Fibroblast of skin of abdomen (primary cell): ENCODE results near the gene C5.
"Not testable (repeated sequence)": the region's sequence is repeated elsewhere in the genome, so short reads cannot be mapped to it uniquely, and the experiment has no call there.

Source experiments
- DNase-seq: peaks from one replicate; pipeline ENCODE4 v3.0.0-alpha.2; 2013

C5 gene

GRCh38 chr9:121048175-121048574 lies 1.9 kb downstream of the C5 start:
- DNase-seq = no peak

GRCh38 chr9:121038804-121039203 lies 11.3 kb downstream of the C5 start:
- no peak for DNase-seq

GRCh38 chr9:121038362-121038761 lies 11.7 kb downstream of the C5 start:
- DNase-seq = no peak

DNA sequence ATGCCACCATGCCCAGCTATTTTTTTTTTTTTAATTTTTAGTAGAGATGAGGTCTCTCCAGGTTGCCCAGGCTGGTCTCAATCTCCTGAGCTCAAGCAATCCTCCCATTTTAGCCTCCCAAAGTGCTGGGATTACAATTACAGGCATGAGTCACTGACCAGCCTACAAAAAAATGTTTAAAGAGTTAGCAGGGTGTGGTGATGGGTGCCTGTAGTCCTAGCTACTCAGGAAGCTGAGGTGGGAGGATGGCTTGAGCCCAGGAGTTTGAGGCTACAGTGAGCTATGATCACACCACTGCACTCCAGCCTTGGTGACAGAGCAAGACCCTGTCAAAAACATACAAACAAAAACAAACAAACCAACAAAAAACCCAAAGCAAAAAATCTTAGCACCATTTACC lies 14.4 kb downstream of the C5 start:
- DNase-seq = not testable (repeated sequence)

- DNase-seq = no peak
These were observed 15.5 kb downstream of the C5 start for GRCh38 chr9:121034529-121034928.

DNA sequence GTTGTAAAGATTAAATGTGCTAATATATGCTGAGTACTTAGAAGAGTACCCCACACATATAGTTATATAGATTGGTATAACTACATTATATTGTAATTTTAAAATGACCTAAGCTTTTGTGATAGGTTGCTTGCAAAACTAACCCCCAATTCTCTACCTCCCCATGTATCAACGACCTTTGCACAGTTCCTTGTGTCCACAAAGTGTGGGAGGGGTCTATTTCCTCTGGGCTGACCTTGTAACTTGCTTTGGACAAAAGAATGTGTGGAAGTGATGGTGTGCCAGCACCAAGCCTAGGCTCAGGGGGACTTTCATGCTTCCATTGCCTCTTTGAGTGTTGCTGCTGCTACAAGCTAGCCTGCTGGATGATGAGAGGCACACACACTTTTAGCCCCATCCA lies 20.6 kb downstream of the C5 start:
- DNase-seq = no peak

DNA sequence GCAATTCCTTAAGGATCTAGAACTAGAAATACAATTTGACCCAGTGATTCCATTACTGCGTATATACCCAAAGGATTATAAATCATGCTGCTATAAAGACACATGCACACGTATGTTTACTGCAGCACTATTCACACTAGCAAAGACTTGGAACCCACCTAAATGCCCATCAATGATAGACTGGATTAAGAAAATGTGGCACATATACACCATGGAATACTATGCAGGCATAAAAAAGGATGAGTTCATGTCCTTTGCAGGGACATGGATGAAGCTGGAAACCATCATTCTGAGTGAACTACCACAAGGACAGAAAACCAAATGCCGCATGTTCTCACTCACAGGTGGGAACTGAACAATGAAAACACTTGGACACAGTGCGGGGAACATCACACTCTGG lies 21.8 kb downstream of the C5 start:
- DNase-seq = not testable (repeated sequence)

GRCh38 chr9:121026768-121027167 lies 23.3 kb downstream of the C5 start:
- no peak for DNase-seq

- peak; percentile 32 for DNase-seq
These were observed 23.8 kb downstream of the C5 start for GRCh38 chr9:121026260-121026691.

GRCh38 chr9:121024237-121024636 lies 25.8 kb downstream of the C5 start:
- no peak for DNase-seq

- peak; percentile 6 for DNase-seq
These were observed 27.0 kb downstream of the C5 start for GRCh38 chr9:121023064-121023463.

DNA sequence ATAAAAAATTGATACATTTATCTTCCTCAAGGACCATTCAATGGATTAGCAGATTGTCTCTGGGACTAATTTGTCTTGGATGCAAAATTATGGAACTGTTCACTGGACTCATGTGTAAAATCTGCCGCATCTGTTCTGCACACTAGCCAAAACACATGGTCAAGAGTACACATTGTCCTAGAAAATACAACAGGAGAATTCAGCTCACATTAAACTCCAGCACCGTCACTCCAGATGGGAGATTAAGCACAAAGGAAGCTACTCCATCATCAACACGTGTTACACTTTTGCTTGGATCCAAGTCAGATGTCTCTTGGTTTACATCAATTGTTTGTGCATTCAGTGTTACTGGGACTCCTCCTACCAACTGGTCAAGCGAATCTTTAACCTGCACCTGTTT lies 28.8 kb downstream of the C5 start:
- no peak for DNase-seq

DNA sequence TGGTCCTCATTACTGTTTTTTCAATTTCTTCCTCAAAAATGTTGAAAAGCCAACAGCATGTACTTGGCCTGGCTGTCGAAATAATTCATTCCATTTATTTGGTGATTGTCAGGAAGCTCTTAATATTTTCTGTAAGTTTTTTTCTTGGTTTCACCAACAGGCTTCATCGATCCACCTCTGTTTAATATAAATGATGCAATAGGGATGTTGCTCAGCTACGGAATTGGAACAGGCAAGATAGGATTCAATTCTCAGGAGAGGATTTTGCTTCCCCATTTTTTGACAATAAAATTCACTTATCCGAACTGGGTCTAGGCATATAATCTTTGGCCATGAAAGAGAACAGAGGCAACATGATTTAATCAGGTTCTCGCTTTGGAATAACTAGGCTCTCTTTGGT lies 30.8 kb downstream of the C5 start:
- no peak for DNase-seq

DNA sequence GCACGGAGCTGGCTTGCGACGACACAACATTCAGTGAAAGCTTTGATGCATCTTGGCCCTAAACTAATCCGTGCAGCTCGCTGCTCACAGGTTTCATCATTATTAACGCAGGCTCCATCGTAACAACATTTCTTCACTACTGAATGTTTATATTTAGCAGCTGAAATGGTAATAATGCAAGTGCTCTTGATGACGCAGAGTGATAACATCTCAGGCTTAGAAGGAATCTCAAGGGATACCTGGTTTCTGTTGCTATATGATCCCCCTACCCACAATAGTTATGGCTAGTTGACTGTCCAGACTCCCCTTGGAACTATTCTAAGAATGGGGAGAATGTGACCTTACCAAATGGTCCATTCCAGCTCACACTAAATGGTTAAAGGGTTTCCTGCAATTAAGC lies 36.2 kb downstream of the C5 start:
- no peak for DNase-seq

- no peak for DNase-seq
These were observed 40.4 kb downstream of the C5 start for GRCh38 chr9:121009650-121010049.

DNA sequence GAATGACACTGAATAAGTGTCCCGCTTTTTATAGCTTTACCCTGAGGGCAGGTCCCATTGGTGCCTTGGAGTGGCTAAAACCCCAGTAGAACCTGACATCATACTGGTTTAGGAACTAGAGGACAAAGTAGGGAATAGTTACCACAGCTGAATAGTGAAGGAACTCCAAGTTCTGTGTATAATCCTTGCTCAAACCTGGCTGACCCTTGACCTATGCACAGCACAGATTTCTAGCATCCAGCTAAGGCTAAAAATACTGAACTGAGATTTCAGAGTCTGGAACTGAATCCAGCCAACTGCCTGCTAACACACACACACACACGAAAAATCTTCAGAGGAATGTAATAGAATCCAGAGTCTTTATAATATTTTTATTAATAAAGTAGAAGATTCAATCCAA lies 50.8 kb downstream of the C5 start:
- no peak for DNase-seq

DNA sequence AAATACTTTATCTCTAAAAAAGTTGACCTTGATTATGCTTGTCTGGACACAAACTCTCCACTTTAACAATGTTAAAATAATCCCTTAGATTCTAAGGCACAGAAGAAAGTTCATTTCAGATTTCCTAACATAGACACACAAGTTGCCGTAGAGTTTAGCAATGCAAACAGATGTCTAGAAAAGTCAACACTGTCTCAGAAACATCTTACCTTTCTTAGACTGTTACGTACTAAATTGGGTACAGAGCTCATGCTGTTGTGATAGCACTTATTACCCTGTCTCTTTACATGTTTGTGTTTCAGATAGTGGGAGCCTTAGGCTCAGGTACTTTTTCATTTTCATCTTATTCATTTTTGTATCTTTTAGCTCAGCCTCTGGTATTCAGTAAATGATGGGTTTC lies 52.0 kb downstream of the C5 start:
- no peak for DNase-seq

DNA sequence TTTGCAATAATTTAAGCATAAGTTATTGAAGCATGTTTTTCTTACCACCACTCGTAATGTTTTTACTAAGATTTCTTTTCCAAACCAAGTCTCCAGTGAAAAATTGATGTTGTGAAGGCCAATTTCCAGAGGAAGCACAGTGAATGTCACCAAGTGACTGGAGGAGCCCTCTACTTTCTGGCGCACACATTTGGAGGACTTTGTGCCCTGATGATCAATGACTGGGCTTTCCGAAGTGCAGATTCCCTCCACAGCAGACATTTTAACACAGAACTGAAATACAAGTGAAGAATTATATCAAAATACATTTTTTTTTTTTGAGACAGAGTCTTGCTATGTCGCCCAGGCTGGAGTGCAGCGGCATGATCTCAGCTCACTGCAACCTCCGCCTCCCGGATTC lies 52.6 kb downstream of the C5 start:
- DNase-seq = no peak

DNA sequence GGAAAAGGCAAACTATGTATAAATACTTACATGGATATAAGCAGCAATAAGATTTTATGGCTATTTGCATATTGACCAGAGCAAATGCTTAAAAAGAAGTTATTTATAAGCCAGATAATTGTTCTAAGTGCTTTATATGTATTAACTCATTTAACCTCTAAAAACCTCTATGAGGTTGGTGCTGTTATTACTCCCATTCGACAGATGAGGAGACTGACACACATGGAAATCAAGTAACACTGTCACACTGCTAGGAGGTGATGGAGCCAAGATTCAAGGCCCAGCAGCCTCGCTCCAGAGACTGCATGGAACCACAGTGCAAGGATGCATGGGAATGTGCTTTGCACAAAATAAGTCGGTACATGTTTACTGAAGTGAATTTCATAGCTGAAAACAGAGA lies 53.7 kb downstream of the C5 start:
- DNase-seq = no peak

GRCh38 chr9:120989065-120989464 lies 61.0 kb downstream of the C5 start:
- no peak for DNase-seq

DNA sequence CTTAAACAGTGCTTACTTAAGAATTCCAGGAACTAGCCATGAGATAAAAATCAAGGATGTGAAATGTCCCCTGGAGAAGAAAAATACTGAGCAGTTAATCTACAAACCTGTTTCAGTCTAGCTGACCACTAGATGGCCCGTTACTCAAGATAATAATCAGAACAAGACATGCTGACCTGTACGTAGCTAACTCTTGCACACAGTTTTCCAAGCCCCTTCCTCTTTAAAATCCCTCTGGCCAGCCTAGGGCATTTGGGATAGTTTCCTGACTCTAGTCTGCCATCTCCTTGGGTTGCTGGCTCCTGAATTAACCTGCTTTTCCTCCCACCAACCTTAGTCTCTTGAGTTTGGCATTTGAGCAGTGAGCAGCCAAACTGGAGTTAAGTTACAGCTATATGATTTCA lies 64.3 kb downstream of the C5 start:
- peak; percentile 46 for DNase-seq

DNA sequence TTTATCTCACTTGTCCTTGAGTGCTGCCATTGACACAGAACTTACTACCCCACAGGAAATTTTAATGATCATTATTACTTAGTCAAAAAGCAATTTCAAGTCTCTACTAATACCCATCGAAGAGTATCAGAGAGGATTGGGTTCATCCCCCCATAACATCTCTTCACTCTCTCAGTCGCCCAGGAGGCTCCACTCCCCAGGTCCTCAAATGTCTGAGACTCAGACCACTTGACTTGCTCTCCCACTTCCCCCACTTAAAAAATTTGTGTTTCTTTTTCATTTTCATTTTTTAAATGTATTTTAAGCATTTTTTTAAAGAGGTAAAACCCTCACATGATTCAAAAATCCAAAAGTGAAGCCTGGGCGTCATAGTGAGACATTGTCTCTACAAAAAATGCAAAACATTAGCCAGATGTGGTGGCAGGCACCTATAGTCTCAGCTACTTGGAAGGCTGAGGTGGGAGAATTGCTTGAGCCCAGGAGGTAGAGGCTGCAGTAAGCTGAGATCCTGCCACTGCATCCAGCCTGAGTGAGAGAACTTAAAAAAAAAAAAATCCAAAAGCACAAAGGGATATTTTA lies 66.7 kb downstream of the C5 start:
- DNase-seq = no peak

DNA sequence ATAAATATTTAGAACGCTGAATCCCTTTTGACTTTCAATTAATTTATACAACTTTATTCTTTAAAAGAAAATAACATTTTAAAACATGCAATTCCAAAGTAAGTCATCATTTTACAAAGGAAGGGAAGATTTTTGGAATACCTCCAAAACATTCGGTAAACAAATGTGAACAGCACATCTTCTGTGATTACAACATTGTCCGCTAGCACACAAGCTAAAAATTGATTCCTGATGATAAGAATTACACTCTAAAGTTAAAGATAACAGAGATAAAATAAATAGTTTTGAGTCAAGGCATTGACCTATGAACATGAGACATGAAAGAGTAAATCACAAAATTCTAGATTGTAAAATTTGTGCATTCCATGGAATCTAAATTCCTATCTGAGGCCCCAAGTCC lies 67.2 kb downstream of the C5 start:
- no peak for DNase-seq

- DNase-seq = no peak
These were observed 69.1 kb downstream of the C5 start for GRCh38 chr9:120980951-120981350.

GRCh38 chr9:120979797-120980196 lies 70.3 kb downstream of the C5 start:
- DNase-seq = no peak

GRCh38 chr9:120978987-120979386 lies 71.1 kb downstream of the C5 start:
- DNase-seq = no peak
